Astrocyte of the cerebellum (primary cell): Measurements from ENCODE around the gene WWP2.

Experiments
- DNase-seq: peaks from one replicate; pipeline ENCODE4 v3.0.0-alpha.2; 2011; ENCODE audit warnings: low read depth
- H3K4me3 ChIP-seq: 2 replicates; pipeline ENCODE4 v1.5.1; 2011; ENCODE audit warnings: mild to moderate bottlenecking, low read depth, low read length, moderate library complexity
- in situ Hi-C: cut with HindIII; loops from 2 replicates; pipeline ENCODE4 v1.10.0; 2017; ENCODE audit warnings: low sequenced_read_pairs
- TF ChIP-seq, protein P1 (sequence below): IDR thresholded peaks from 2 replicates; pipeline ENCODE4 v1.5.1; 2012; ENCODE audit warnings: low read length, low read depth, moderate library complexity, mild to moderate bottlenecking; ENCODE audit errors: missing control alignments

The WWP2 gene

GRCh38 chr16:69855592-69855991 lies 93.5 kb downstream of the WWP2 start:
- no peak for DNase-seq
- in situ Hi-C loops, result loop anchor here (5.0 kb wide), 1 partner anchor 68 kb away; no protein-coding TSS in a partner anchor
- TF ChIP-seq, protein P1, sequence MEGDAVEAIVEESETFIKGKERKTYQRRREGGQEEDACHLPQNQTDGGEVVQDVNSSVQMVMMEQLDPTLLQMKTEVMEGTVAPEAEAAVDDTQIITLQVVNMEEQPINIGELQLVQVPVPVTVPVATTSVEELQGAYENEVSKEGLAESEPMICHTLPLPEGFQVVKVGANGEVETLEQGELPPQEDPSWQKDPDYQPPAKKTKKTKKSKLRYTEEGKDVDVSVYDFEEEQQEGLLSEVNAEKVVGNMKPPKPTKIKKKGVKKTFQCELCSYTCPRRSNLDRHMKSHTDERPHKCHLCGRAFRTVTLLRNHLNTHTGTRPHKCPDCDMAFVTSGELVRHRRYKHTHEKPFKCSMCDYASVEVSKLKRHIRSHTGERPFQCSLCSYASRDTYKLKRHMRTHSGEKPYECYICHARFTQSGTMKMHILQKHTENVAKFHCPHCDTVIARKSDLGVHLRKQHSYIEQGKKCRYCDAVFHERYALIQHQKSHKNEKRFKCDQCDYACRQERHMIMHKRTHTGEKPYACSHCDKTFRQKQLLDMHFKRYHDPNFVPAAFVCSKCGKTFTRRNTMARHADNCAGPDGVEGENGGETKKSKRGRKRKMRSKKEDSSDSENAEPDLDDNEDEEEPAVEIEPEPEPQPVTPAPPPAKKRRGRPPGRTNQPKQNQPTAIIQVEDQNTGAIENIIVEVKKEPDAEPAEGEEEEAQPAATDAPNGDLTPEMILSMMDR, result no peak
- no peak overlapping the region for H3K4me3 ChIP-seq

- TF ChIP-seq, protein P1, result no peak
- no peak overlapping the region for H3K4me3 ChIP-seq
- in situ Hi-C loops, result loop anchor here (5.0 kb wide), 1 partner anchor 71 kb away; no protein-coding TSS in a partner anchor
- no peak for DNase-seq
Observed at GRCh38 chr16:69858191-69859104, 96.3 kb downstream of the WWP2 start.

GRCh38 chr16:69859105-69859989 lies 97.2 kb downstream of the WWP2 start:
- TF ChIP-seq, protein P1, result peak; percentile 51
- in situ Hi-C loops, result loop anchor here (5.0 kb wide), 1 partner anchor 72 kb away; no protein-coding TSS in a partner anchor
- DNase-seq, result no peak
- H3K4me3 ChIP-seq, result no peak overlapping the region

DNA sequence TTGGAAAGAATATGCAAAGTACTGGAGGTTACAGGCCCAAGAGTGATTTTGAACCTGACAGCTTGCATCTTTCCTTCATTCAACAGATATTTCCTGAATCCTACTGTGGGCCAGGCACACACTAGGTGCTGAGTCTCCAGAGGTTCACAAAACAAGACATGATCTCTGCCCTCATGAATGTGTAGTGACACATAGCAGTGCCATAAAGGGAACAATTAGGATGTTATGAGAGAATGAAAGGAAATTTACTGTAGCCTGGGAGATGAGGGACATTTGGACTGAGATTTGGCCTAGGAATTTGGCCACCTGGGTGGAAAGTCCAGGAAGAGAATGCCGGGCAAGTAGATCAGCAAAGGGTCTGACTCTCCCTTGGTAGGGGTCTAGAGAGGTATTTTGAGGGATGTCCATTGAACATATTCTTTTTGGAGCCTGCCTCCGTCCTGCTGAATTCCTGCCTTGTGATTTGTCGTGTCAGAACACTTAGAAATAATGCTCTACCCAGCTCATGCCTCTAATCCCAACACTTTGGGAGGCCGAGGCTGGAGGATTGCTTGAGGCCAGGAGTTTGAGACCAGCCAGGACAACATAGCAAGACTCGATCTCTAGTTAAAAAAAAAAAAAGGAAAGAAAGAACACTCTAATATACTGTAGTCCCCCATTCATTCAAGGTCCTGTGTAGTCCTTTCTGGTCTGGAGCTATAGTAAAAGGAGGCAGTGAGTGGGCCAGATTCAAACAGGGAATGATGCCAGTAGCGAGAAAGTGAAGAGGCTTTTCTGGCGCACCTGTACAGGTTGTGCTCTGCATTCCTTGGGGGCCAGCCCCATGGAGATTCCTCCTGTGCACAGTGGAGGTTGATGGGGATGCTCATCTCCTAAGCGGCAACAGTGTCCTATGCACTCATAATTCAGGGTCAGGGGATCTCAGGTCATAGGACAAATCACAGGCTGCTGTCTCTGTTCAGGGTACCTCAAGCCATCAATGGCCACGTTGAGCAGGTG lies 98.4 kb downstream of the WWP2 start:
- TF ChIP-seq, protein P1, result no peak
- in situ Hi-C loops, result no loop called here
- no peak for DNase-seq

DNA sequence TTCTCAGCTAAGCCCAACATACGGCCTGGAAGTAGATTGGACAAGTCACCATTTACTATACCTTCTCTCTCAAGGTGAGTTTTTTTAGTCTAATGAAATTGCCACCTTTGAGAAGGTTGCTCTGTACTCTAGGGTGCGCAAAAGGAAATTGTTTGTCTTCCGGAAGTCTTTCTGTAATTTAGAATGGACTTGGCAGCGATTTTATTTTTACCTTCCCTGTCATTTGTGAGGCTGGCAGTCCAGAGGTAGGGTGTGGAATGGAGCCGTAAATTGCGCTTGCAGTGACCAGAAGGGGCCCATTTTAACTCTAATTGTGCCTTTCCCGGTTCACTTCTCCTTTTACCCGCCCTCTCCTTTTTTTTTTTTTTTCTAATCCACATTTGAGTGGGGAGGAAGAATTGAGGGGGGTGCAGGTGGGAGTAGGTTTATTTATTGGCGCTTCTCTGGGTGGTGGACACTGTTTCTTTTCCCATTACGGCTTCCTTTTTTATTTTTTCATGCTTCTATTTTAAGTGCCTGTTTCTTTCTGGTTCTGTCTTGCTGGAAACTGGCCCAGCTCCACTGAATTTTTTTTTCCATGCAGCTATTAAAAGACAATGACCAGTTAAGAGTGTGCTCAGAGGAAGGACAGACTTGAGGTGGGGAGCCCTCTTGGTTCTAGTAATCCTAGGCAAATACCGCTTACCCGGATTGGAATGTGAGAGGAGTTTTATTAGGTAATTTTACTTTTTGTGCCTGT lies 99.3 kb downstream of the WWP2 start:
- peak; percentile 52 for DNase-seq
- in situ Hi-C loops, result no loop called here
- H3K4me3 ChIP-seq, result no peak overlapping the region
- TF ChIP-seq, protein P1, result no peak

More for the DNA sequence above, 98.4 kb downstream of the WWP2 start:
- H3K4me3 ChIP-seq, result no peak overlapping the region
